Caco-2 (cell line): ENCODE measurements around the gene RTN1. TPM values are rescaled to one million over a fixed set of nuclear protein-coding genes. Genes with fewer than 3 reads are reported as not detected.

Experiments
- BruUV-seq: library from RNA; stranded (reverse); fragments of 400-500 nt; replicated peaks from 2 replicates; lab custom pipeline; 2021; lab: Mats Ljungman, UMichigan
- CTCF ChIA-PET: fragments of 300-600 bp; sonication (Branson Sonifier 250); formaldehyde crosslinking; loops from one replicate; lab custom pipeline; 2022; ENCODE audit warnings: antibody characterized with exemption; lab: Charles Lee
- POLR2A ChIA-PET: fragments of 300-600 bp; sonication (Branson Sonifier 250); formaldehyde crosslinking; loops from one replicate; lab custom pipeline; 2022; ENCODE audit warnings: antibody characterized with exemption; lab: Charles Lee
- DNase-seq, 2 experiments: peaks; one replicate each; pipeline versions ENCODE4 v3.0.0 to v3.0.0-alpha.2; 2020 to 2022
- H3K27me3 ChIP-seq: replicated peaks from 2 replicates; pipeline ENCODE4 v1.6.0; 2011; ENCODE audit warnings: low read length; ENCODE audit not compliant: control insufficient read depth, insufficient read depth
- H3K36me3 ChIP-seq: 2 replicates; pipeline ENCODE4 v1.5.1; 2011; ENCODE audit warnings: low read length; ENCODE audit not compliant: control insufficient read depth, insufficient read depth
- H3K4me1 ChIP-seq: fragments of 250-450 bp; sonication (Bioruptor Pico); 2 replicates; pipeline ENCODE4 v1.5.1; 2020; ENCODE audit warnings: mild to moderate bottlenecking
- H3K4me3 ChIP-seq: 2 replicates; pipeline ENCODE4 v1.5.1; 2011; ENCODE audit warnings: low read depth, mild to moderate bottlenecking, control low read depth, low read length
- H3K9me3 ChIP-seq: fragments of 250-450 bp; sonication (Bioruptor Pico); 2 replicates; pipeline ENCODE4 v1.5.1; 2020; ENCODE audit warnings: mild to moderate bottlenecking, moderate library complexity
- H3K27ac Mint-ChIP-seq: one replicate; pipeline ENCODE4 v1.8.0; 2022; ENCODE audit warnings: mixed read lengths; ENCODE audit not compliant: unreplicated experiment
- H3K27me3 Mint-ChIP-seq: one replicate; pipeline ENCODE4 v1.8.0; 2022; ENCODE audit warnings: mixed read lengths; ENCODE audit not compliant: insufficient read depth, unreplicated experiment
- H3K36me3 Mint-ChIP-seq: one replicate; pipeline ENCODE4 v1.8.0; 2022; ENCODE audit warnings: mild to moderate bottlenecking, mixed read lengths; ENCODE audit not compliant: insufficient read depth, unreplicated experiment
- H3K4me1 Mint-ChIP-seq: one replicate; pipeline ENCODE4 v1.8.0; 2022; ENCODE audit warnings: low read depth, mixed read lengths; ENCODE audit not compliant: unreplicated experiment
- H3K4me3 Mint-ChIP-seq: one replicate; pipeline ENCODE4 v1.8.0; 2022; ENCODE audit warnings: mild to moderate bottlenecking, moderate library complexity, mixed read lengths; ENCODE audit not compliant: unreplicated experiment
- H3K9me3 Mint-ChIP-seq: one replicate; pipeline ENCODE4 v1.8.0; 2022; ENCODE audit warnings: mixed read lengths; ENCODE audit not compliant: unreplicated experiment
- intact Hi-C: fragments of 100-400 bp; cut with micrococcal nuclease; formaldehyde crosslinking; loops from one replicate; pipeline ENCODE4 v1.10.0; 2022; ENCODE audit not compliant: unreplicated experiment
- total RNA-seq: library from RNA; stranded (reverse); gene quantifications from 2 replicates; pipeline ENCODE4 v1.2.3, GENCODE V29; 2022
- TF ChIP-seq, protein P1 (sequence below), 2 experiments: fragments of 200-600 bp in 1 of 2; IDR thresholded peaks; 1 replicate in 1 of 2; 2 replicates in 1 of 2; pipeline versions ENCODE4 v1.5.1 to v1.8.0; 2011 to 2022; ENCODE audit warnings: antibody characterized with exemption in 1 of 2, control low read depth in 1 of 2, inconsistent platforms in 1 of 2, low read depth in 1 of 2, low read length in 1 of 2, mild to moderate bottlenecking in 1 of 2, moderate library complexity in 1 of 2; ENCODE audit not compliant: insufficient read depth in 1 of 2, severe bottlenecking in 1 of 2, unreplicated experiment in 1 of 2

RTN1 gene
- total RNA-seq, 1 experiment from 2014 or later, result 0.25 TPM

DNA sequence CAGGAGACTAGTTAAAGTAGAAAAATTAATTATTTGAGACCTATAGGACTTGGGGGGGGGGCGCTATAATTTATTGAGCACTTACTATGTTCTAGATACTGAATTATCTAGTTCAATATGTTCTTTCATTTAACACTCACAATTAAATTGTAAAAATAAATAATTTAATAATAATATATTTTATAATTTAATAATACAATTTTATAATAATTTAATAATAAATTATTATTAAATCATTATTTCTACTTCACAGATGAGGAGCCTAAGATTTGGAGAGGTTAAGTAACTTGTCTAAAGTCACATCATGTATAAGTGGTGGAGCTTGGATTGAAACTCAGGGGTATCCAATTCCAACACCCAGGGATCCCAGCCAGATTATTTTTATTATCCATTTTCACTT, 195.2 kb downstream of the RTN1 start:
- no peaks in the 10 kb centered on the region for H3K4me1 Mint-ChIP-seq
- ChIA-PET CTCF (no interaction called here), POLR2A (no interaction called here)
- TF ChIP-seq, protein P1, sequence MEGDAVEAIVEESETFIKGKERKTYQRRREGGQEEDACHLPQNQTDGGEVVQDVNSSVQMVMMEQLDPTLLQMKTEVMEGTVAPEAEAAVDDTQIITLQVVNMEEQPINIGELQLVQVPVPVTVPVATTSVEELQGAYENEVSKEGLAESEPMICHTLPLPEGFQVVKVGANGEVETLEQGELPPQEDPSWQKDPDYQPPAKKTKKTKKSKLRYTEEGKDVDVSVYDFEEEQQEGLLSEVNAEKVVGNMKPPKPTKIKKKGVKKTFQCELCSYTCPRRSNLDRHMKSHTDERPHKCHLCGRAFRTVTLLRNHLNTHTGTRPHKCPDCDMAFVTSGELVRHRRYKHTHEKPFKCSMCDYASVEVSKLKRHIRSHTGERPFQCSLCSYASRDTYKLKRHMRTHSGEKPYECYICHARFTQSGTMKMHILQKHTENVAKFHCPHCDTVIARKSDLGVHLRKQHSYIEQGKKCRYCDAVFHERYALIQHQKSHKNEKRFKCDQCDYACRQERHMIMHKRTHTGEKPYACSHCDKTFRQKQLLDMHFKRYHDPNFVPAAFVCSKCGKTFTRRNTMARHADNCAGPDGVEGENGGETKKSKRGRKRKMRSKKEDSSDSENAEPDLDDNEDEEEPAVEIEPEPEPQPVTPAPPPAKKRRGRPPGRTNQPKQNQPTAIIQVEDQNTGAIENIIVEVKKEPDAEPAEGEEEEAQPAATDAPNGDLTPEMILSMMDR (IDR thresholded peaks at IDR 0.05; ENCODE audit: insufficient read depth in 1 of 2, low read depth in 1 of 2, low read length in 1 of 2, severe bottlenecking in 1 of 2, unreplicated experiment in 1 of 2), result no peak
- Histone ChIP-seq H3K4me1 (no peaks in the 10 kb centered on the region), H3K36me3 (no peaks in the 10 kb centered on the region), H3K9me3 (no peaks in the 10 kb centered on the region), H3K27me3 (no peaks in the 10 kb centered on the region), H3K4me3 (no peak overlapping the region)
- no peaks in the 10 kb centered on the region for H3K36me3 Mint-ChIP-seq
- H3K27ac Mint-ChIP-seq, result no peak overlapping the region
- H3K4me3 Mint-ChIP-seq, result no peak overlapping the region
- peaks cover 5% of the 10 kb centered on the region for H3K27me3 Mint-ChIP-seq
- no peak for DNase-seq
- no peaks in the 10 kb centered on the region for H3K9me3 Mint-ChIP-seq
- intact Hi-C loops, result no loop called here
- BruUV-seq, result no TSS peak

- intact Hi-C loops, result no loop called here
- no peaks in the 10 kb centered on the region for H3K4me1 ChIP-seq
- H3K36me3 ChIP-seq, result no peaks in the 10 kb centered on the region
- TF ChIP-seq, protein P1 (IDR thresholded peaks at IDR 0.05; ENCODE audit: insufficient read depth in 1 of 2, low read depth in 1 of 2, low read length in 1 of 2, severe bottlenecking in 1 of 2, unreplicated experiment in 1 of 2), result no peak
- Mint-ChIP-seq H3K36me3 (no peaks in the 10 kb centered on the region), H3K27ac (no peak overlapping the region), H3K4me3 (no peak overlapping the region), H3K4me1 (no peaks in the 10 kb centered on the region), H3K9me3 (peaks cover 13% of the 10 kb centered on the region), H3K27me3 (peaks cover 11% of the 10 kb centered on the region)
- H3K9me3 ChIP-seq, result peaks cover 7% of the 10 kb centered on the region; the same call in 1 of the 2 replicates
- POLR2A ChIA-PET, result no interaction called here
- DNase-seq, result no peak
- no peak overlapping the region for H3K4me3 ChIP-seq
- CTCF ChIA-PET, result no interaction called here
- H3K27me3 ChIP-seq, result no peaks in the 10 kb centered on the region
- no TSS peak for BruUV-seq
Observed at GRCh38 chr14:59664741-59665140, 205.8 kb downstream of the RTN1 start.

DNA sequence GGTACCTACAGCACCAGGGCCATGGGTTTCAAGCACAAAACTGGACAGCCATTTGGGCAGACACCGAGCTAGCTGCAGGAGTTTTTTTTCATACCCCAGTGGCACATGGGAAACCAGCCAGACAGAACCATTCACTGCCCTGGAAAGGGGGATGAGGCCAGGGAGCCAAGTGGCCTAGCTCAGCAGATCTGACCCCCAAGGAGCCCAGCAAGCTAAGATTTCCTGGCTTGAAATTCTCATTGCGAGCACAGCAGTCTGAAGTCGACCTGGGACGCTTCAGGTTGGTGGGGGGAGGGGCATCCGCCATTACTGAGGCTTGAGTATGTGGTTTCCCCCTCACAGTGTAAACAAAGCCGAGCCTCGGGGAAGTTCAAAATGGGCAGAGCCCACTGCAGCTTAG, 212.8 kb downstream of the RTN1 start:
- TF ChIP-seq, protein P1 (IDR thresholded peaks at IDR 0.05; ENCODE audit: insufficient read depth in 1 of 2, low read depth in 1 of 2, low read length in 1 of 2, severe bottlenecking in 1 of 2, unreplicated experiment in 1 of 2), result no peak

More for the DNA sequence above, 212.8 kb downstream of the RTN1 start:
- Histone ChIP-seq H3K4me1 (no peaks in the 10 kb centered on the region), H3K9me3 (peaks cover 7% of the 10 kb centered on the region; the same call in 1 of the 2 replicates), H3K36me3 (no peaks in the 10 kb centered on the region), H3K4me3 (no peak overlapping the region), H3K27me3 (no peaks in the 10 kb centered on the region)
- peaks cover 13% of the 10 kb centered on the region for H3K9me3 Mint-ChIP-seq
- ChIA-PET CTCF (no interaction called here), POLR2A (no interaction called here)
- H3K4me3 Mint-ChIP-seq, result no peak overlapping the region
- no peak overlapping the region for H3K27ac Mint-ChIP-seq
- intact Hi-C loops, result no loop called here
- DNase-seq, result no peak
- no peaks in the 10 kb centered on the region for H3K4me1 Mint-ChIP-seq
- peaks cover 10% of the 10 kb centered on the region for H3K27me3 Mint-ChIP-seq
- H3K36me3 Mint-ChIP-seq, result no peaks in the 10 kb centered on the region
- no TSS peak for BruUV-seq
